ENCODE results near the gene PPP4R3A. TPM values are rescaled to one million over a fixed set of nuclear protein-coding genes. Genes with fewer than 3 reads are reported as not detected.

Gene PPP4R3A
- total RNA-seq, 2 experiments from 2014 or later = 106 to 111 TPM

- Mint-ChIP-seq H3K4me3 (no peak overlapping the region), H3K9me3 (no peaks in the 10 kb centered on the region), H3K27ac (peak overlapping the region; percentile 66), H3K4me1 (ENCODE audit: low read depth) (peaks cover 59% of the 10 kb centered on the region), H3K36me3 (ENCODE audit: low read depth) (peaks cover 70% of the 10 kb centered on the region), H3K27me3 (no peaks in the 10 kb centered on the region)
- intact Hi-C loops (cut with micrococcal nuclease) = no loop called here
- TF ChIP-seq, protein P1, sequence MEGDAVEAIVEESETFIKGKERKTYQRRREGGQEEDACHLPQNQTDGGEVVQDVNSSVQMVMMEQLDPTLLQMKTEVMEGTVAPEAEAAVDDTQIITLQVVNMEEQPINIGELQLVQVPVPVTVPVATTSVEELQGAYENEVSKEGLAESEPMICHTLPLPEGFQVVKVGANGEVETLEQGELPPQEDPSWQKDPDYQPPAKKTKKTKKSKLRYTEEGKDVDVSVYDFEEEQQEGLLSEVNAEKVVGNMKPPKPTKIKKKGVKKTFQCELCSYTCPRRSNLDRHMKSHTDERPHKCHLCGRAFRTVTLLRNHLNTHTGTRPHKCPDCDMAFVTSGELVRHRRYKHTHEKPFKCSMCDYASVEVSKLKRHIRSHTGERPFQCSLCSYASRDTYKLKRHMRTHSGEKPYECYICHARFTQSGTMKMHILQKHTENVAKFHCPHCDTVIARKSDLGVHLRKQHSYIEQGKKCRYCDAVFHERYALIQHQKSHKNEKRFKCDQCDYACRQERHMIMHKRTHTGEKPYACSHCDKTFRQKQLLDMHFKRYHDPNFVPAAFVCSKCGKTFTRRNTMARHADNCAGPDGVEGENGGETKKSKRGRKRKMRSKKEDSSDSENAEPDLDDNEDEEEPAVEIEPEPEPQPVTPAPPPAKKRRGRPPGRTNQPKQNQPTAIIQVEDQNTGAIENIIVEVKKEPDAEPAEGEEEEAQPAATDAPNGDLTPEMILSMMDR (IDR thresholded peaks at IDR 0.05) = no peak
- POLR2A ChIA-PET = interaction anchor here (0.7 to 1.0 kb wide), 3 partner anchors 25 to 93 kb away, joined by 3 to 4 read pairs (median 3); partner anchors contain the start of gene PPP4R3A
- CTCF ChIA-PET = interaction anchor here (1.1 to 1.9 kb wide), 2 partner anchors 11 to 94 kb away, joined by 3 to 7 read pairs; no protein-coding TSS in a partner anchor
- ATAC-seq = peak; percentile 56
- no peak for DNase-seq
These were observed 25.4 kb downstream of the PPP4R3A start for GRCh38 chr14:91484744-91485143.

- ATAC-seq = no peak
- peaks cover 68% of the 10 kb centered on the region for H3K36me3 Mint-ChIP-seq (ENCODE audit: low read depth)
- DNase-seq = peak; percentile 38
- no peak overlapping the region for H3K4me3 Mint-ChIP-seq
- H3K27me3 Mint-ChIP-seq = no peaks in the 10 kb centered on the region
- intact Hi-C loops (cut with micrococcal nuclease) = no loop called here
- peaks cover 61% of the 10 kb centered on the region for H3K4me1 Mint-ChIP-seq (ENCODE audit: low read depth)
- TF ChIP-seq, protein P1 (IDR thresholded peaks at IDR 0.05) = peak; percentile 37
- ChIA-PET POLR2A (interaction anchor here (0.7 to 1.0 kb wide), 2 partner anchors 26 to 92 kb away, joined by 3 to 4 read pairs; partner anchors contain the start of gene PPP4R3A), CTCF (interaction anchor here (1.9 kb wide), 1 partner anchor 12 kb away, joined by 7 read pairs; no protein-coding TSS in a partner anchor)
- peak overlapping the region; percentile 66 for H3K27ac Mint-ChIP-seq
- no peaks in the 10 kb centered on the region for H3K9me3 Mint-ChIP-seq
These were observed 25.9 kb downstream of the PPP4R3A start for GRCh38 chr14:91484186-91484585.

DNA sequence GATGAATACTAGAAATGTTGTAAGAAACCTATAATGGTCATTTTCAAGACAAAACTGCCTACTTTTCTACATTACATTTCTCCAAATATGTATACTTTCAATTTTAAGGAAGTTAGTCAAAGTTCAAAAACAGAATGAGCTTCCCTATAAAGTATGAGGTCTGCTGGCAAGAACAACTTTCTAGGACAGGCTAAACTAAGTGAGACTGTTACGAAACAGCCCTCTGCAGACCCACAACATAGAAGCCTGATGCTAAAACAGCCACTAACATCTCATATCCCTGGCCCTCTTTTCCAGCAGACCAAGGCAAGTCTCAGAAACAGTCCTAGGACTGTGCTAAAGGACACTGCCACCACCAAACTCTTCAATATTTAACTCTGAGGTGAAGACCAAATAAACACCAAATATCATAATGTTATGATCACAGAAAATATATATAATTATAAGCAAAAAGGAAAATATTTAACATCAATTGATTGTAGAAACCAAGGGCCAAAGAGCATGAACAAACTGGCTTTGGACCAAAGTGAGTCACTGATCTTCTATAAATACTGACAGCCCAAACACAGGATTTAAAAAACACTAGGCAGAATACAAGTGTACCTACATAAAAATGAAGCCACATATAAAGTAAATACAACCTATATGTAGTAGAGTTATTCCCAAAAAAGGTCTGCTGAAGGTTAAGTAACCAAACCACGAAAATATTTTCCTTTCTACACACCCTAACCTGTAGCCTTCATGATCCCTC lies 27.7 kb downstream of the PPP4R3A start:
- no peak for ATAC-seq
- Mint-ChIP-seq H3K27ac (peak overlapping the region; percentile 49), H3K4me3 (no peak overlapping the region), H3K36me3 (ENCODE audit: low read depth) (peaks cover 78% of the 10 kb centered on the region), H3K4me1 (ENCODE audit: low read depth) (peaks cover 67% of the 10 kb centered on the region), H3K27me3 (no peaks in the 10 kb centered on the region), H3K9me3 (no peaks in the 10 kb centered on the region)
- TF ChIP-seq, protein P1 (IDR thresholded peaks at IDR 0.05) = no peak
- POLR2A ChIA-PET = interaction anchor here (0.9 kb wide), 1 partner anchor 64 kb away, joined by 3 read pairs; no protein-coding TSS in a partner anchor
- CTCF ChIA-PET = no interaction called here
- no peak for DNase-seq
- intact Hi-C loops (cut with micrococcal nuclease) = no loop called here

GRCh38 chr14:91477388-91477787 lies 32.7 kb downstream of the PPP4R3A start:
- intact Hi-C loops (cut with micrococcal nuclease) = no loop called here
- H3K36me3 Mint-ChIP-seq (ENCODE audit: low read depth) = peaks cover 69% of the 10 kb centered on the region
- H3K27me3 Mint-ChIP-seq = no peaks in the 10 kb centered on the region
- DNase-seq = no peak
- no peak overlapping the region for H3K4me3 Mint-ChIP-seq
- ChIA-PET CTCF (no interaction called here), POLR2A (interaction anchor here (0.8 kb wide), 1 partner anchor 52 kb away, joined by 3 read pairs; no protein-coding TSS in a partner anchor)
- ATAC-seq = no peak
- H3K9me3 Mint-ChIP-seq = no peaks in the 10 kb centered on the region
- TF ChIP-seq, protein P1 (IDR thresholded peaks at IDR 0.05) = no peak
- H3K4me1 Mint-ChIP-seq (ENCODE audit: low read depth) = peaks cover 38% of the 10 kb centered on the region
- H3K27ac Mint-ChIP-seq = peak overlapping the region; percentile 64

DNA sequence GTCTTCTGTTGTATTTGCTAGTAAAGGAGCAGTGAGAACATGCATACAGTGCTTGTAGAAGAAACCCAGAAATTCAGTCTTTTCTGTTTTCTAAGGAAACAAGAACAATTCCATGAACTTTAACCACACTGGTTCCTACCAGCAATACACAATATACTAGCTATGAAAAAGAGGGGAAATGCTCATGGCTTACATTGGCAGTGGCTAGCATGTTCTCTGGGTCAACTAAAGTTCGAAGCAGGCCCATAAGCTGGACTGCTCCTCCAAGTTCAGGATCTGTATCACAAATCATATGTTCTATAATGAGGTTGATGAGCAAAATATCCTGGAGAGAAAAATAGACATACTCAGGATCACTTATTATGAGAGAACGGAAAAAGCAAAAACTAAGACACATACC lies 37.1 kb downstream of the PPP4R3A start:
- CTCF ChIA-PET = interaction anchor here (0.8 to 1.0 kb wide), 3 partner anchors 9 to 47 kb away, joined by 3 read pairs; no protein-coding TSS in a partner anchor

More for the DNA sequence above, 37.1 kb downstream of the PPP4R3A start:
- no peaks in the 10 kb centered on the region for H3K9me3 Mint-ChIP-seq
- H3K4me3 Mint-ChIP-seq = no peak overlapping the region
- ATAC-seq (no peak), DNase-seq (no peak)
- H3K36me3 Mint-ChIP-seq (ENCODE audit: low read depth) = peaks cover 58% of the 10 kb centered on the region
- peaks cover 24% of the 10 kb centered on the region for H3K4me1 Mint-ChIP-seq (ENCODE audit: low read depth)
- no peaks in the 10 kb centered on the region for H3K27me3 Mint-ChIP-seq
- TF ChIP-seq, protein P1 (IDR thresholded peaks at IDR 0.05) = no peak
- peak overlapping the region; percentile 35 for H3K27ac Mint-ChIP-seq
- POLR2A ChIA-PET = no interaction called here
- intact Hi-C loops (cut with micrococcal nuclease) = no loop called here

Measured in activated CD8-positive, alpha-beta T cell treated with anti-CD3 and anti-CD28 coated beads for 36 hours (primary cell).